Upper lobe of left lung (tissue), 6 donors: ENCODE data around the gene COBL. TPM values are rescaled to one million over a fixed set of nuclear protein-coding genes. Genes with fewer than 3 reads are reported as not detected.

Source experiments
- ATAC-seq, 2 donors: fragments of 200-7000 bp; cut with Tn5 transposase; one replicate each; pipeline ENCODE4 v1.9.1; 2022; ENCODE audit warnings: mild to moderate bottlenecking in 2 of 2, moderate library complexity in 2 of 2; ENCODE audit not compliant: low FRiP score in 2 of 2
- DNase-seq, 2 donors: peaks; one replicate each; pipeline ENCODE4 v3.0.0-alpha.2; 2019 to 2020
- H3K27ac ChIP-seq, 4 donors: fragments of 200-600 bp; sonication (generic); one replicate each; pipeline ENCODE4 v1.5.1; 2016 to 2019
- H3K27me3 ChIP-seq, 4 donors: fragments of 200-600 bp; sonication (generic); one replicate each; pipeline ENCODE4 v1.5.1; 2017 to 2019
- H3K36me3 ChIP-seq, 4 donors: fragments of 200-600 bp; sonication (generic); one replicate each; pipeline ENCODE4 v1.5.1; 2016 to 2019
- H3K4me1 ChIP-seq, 4 donors: fragments of 200-600 bp; sonication (generic); one replicate each; pipeline ENCODE4 v1.5.1; 2018 to 2019
- H3K4me3 ChIP-seq, 4 donors: fragments of 200-600 bp; sonication (generic); one replicate each; pipeline ENCODE4 v1.5.1; 2017 to 2019; ENCODE audit warnings: mild to moderate bottlenecking in 2 of 4, moderate library complexity in 1 of 4
- H3K9me3 ChIP-seq, 4 donors: fragments of 200-600 bp; sonication (generic); one replicate each; pipeline ENCODE4 v1.5.1; 2018 to 2019
- EP300 ChIP-seq, 4 donors: sonication (generic); formaldehyde crosslinking; IDR thresholded peaks; one replicate each; pipeline ENCODE4 v1.5.1; 2017; ENCODE audit warnings: antibody characterized with exemption in 4 of 4, control low read depth in 2 of 4
- POLR2A ChIP-seq, 4 donors: fragments of 450-650 bp; IDR thresholded peaks; one replicate each; pipeline ENCODE4 v1.5.1; 2016 to 2017; ENCODE audit warnings: antibody characterized with exemption in 4 of 4, mild to moderate bottlenecking in 2 of 4
- POLR2AphosphoS5 ChIP-seq, 2 donors: sonication (generic); formaldehyde crosslinking; IDR thresholded peaks; one replicate each; pipeline ENCODE4 v1.5.1; 2017; ENCODE audit warnings: antibody characterized with exemption in 2 of 2
- WGBS, 2 donors: methylation state at CpG; one replicate each; pipeline ENCODE4 v1.1.5; 2017 to 2018; 5-methylcytosine and 5-hydroxymethylcytosine counted together
- total RNA-seq, 6 donors: library from RNA; depleted of rRNA in 4 of 6; stranded (reverse); fragments of >200 nt in 4 of 6; gene quantifications; one replicate each; pipeline versions ENCODE4 v1.1.0 to v1.2.1, GENCODE V29; 2016 to 2021
- TF ChIP-seq, protein P1 (sequence below), 6 experiments: fragments of 450-650 bp in 4 of 6; fragments of 200-600 bp in 2 of 6; sonication (generic) in 2 of 6; IDR thresholded peaks; one replicate each; pipeline ENCODE4 v1.5.1; 2016 to 2019; ENCODE audit warnings: antibody characterized with exemption in 6 of 6
- donor health status: DM: no; HTN: no; CAD: no; lungs with moderate emphysema.
- donor health status: DM: no; HTN: yes; CAD: no; lungs with severe emphysema.

The COBL gene
- total RNA-seq, 6 donors from 2014 or later: 27.0 to 54.7 (median 36.8) TPM

DNA sequence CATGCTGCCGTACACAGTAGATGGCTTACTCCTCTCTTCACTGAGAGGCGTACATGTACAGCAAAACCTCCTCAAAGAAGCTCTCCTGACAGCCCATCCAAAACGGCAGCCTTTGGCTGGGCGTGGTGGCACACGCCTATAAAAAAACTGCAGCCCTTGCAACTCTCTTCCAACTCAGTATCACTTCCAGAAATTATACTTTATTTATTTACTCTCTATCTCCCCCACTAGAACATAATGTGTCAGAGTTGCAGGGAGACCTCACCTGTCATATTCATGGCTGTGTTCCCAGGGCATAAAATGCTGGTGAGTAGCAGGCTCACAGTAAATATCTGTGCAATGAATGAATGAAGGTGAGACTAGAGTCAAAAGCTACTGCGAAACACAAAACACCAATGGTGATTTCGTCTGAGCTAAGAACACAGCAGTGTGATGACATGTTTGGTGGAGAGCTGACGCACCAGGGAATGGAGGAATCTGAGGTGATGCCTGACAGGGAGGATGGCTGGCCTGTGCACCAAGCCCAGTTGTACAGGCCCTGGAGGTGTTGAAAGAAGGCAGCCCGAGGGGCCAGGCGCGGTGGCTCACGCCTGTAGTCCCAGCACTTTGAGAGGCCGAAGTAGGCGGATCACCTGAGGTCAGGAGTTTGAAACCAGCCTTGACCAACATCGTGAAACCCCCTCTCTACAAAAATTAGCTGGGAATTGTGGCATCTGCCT, 55.3 kb downstream of the COBL start:
- H3K27me3 ChIP-seq: no peaks in the 10 kb centered on the region
- H3K36me3 ChIP-seq: no peaks in the 10 kb centered on the region
- DNase-seq: peak in 1 of 2 donors; percentile 35
- no peak overlapping the region for H3K27ac ChIP-seq
- no peak overlapping the region for H3K4me3 ChIP-seq
- H3K4me1 ChIP-seq: peaks cover 6 to 22% (median 16%) of the 10 kb centered on the region in 4 donors
- TF ChIP-seq, protein P1, sequence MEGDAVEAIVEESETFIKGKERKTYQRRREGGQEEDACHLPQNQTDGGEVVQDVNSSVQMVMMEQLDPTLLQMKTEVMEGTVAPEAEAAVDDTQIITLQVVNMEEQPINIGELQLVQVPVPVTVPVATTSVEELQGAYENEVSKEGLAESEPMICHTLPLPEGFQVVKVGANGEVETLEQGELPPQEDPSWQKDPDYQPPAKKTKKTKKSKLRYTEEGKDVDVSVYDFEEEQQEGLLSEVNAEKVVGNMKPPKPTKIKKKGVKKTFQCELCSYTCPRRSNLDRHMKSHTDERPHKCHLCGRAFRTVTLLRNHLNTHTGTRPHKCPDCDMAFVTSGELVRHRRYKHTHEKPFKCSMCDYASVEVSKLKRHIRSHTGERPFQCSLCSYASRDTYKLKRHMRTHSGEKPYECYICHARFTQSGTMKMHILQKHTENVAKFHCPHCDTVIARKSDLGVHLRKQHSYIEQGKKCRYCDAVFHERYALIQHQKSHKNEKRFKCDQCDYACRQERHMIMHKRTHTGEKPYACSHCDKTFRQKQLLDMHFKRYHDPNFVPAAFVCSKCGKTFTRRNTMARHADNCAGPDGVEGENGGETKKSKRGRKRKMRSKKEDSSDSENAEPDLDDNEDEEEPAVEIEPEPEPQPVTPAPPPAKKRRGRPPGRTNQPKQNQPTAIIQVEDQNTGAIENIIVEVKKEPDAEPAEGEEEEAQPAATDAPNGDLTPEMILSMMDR (IDR thresholded peaks at IDR 0.05): no peak
- TF ChIP-seq POLR2A (IDR thresholded peaks at IDR 0.05) (no peak), EP300 (IDR thresholded peaks at IDR 0.05) (no peak), POLR2AphosphoS5 (IDR thresholded peaks at IDR 0.05) (no peak)
- no peak for ATAC-seq
- WGBS, 2 donors: 84 to 91% methylated on average over 14 to 15 of the region's 15 CpGs
- no peaks in the 10 kb centered on the region for H3K9me3 ChIP-seq

DNA sequence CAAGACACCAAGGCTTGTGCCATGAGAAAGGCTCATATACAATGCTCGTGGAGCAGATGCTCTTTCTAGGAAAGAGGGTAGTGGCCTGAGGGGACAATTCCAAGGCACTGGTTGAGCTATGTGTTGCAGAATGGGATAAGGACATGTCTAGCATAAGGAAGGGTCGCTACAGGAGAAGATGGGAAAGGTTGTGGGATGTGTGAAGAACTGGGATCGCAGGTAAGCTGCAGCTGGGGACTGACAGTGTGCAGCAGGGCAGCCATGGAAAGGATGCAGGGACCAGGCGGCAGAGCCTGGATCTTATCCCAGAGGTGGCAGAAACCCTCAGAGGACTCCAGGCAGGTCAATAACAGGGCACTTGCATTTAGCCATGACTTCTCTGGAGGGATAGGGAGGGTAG, 56.1 kb downstream of the COBL start:
- DNase-seq: no peak

DNA sequence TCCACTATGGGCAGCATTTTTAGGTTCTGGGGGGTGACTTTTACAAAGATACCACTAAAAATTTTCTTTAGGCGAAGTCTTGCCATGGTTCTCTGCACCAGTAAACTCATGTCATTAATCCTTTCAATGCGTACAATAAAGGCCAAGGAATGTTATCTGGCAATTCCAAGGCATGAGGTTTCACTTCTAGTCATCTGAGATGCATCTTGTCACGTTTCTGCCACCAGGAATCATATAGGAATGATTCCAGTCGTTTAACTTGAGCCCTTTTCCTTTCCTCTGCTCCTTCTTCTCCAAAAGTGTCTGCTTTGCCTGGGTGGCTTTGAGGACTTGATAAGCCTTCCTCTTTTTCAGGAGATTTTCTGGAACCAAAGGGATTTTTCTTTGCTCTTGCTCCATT, 56.8 kb downstream of the COBL start:
- no peak for TF ChIP-seq EP300 (IDR thresholded peaks at IDR 0.05)
- no peak for TF ChIP-seq POLR2AphosphoS5 (IDR thresholded peaks at IDR 0.05)
- H3K27ac ChIP-seq: no peak overlapping the region
- no peak for DNase-seq
- no peaks in the 10 kb centered on the region for H3K36me3 ChIP-seq
- peaks cover 6 to 22% (median 16%) of the 10 kb centered on the region in 4 donors for H3K4me1 ChIP-seq
- H3K27me3 ChIP-seq: no peaks in the 10 kb centered on the region
- H3K9me3 ChIP-seq: no peaks in the 10 kb centered on the region
- 84 to 86% methylated on average over 4 of the region's 4 CpGs for WGBS, 2 donors
- ATAC-seq: no peak
- H3K4me3 ChIP-seq: no peak overlapping the region

More for the DNA sequence above, 56.1 kb downstream of the COBL start:
- WGBS, 2 donors: 75 to 83% methylated on average over 4 of the region's 4 CpGs
- H3K36me3 ChIP-seq: no peaks in the 10 kb centered on the region
- no peaks in the 10 kb centered on the region for H3K9me3 ChIP-seq
- H3K4me1 ChIP-seq: peaks cover 6 to 22% (median 16%) of the 10 kb centered on the region in 4 donors
- TF ChIP-seq EP300 (IDR thresholded peaks at IDR 0.05): no peak
- no peak overlapping the region for H3K27ac ChIP-seq
- H3K4me3 ChIP-seq: no peak overlapping the region
- ATAC-seq: no peak
- no peaks in the 10 kb centered on the region for H3K27me3 ChIP-seq

DNA sequence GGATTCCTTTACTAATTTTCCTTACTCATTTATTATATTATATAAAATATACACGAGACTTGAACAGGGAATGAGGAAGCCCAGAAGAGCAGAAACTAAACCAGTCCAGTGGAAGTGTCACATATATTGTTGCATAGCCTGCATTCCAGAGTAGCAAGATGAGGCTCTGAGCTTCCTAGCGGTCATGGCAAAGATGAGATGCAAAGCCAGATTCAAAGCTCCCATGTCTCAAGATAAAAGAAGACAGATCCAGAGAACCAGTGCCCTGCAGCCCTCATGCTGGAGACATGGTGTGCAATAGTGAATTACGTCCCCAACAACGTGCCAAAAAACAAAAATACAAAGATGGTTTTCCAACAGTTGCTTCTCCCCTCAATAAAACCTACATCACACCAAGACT, 59.7 kb downstream of the COBL start:
- TF ChIP-seq, protein P1 (IDR thresholded peaks at IDR 0.05): no peak
- TF ChIP-seq EP300 (IDR thresholded peaks at IDR 0.05): no peak
- no peak for TF ChIP-seq POLR2A (IDR thresholded peaks at IDR 0.05)
- TF ChIP-seq POLR2AphosphoS5 (IDR thresholded peaks at IDR 0.05): no peak
- 88% methylated on average over 4 of the region's 4 CpGs for WGBS, 2 donors
- Histone ChIP-seq H3K4me1 (peaks cover 0 to 5% (median 2%) of the 10 kb centered on the region in 4 donors), H3K36me3 (no peaks in the 10 kb centered on the region), H3K4me3 (no peak overlapping the region), H3K9me3 (no peaks in the 10 kb centered on the region), H3K27ac (no peak overlapping the region), H3K27me3 (no peaks in the 10 kb centered on the region)
- ATAC-seq: no peak
- DNase-seq: no peak

DNA sequence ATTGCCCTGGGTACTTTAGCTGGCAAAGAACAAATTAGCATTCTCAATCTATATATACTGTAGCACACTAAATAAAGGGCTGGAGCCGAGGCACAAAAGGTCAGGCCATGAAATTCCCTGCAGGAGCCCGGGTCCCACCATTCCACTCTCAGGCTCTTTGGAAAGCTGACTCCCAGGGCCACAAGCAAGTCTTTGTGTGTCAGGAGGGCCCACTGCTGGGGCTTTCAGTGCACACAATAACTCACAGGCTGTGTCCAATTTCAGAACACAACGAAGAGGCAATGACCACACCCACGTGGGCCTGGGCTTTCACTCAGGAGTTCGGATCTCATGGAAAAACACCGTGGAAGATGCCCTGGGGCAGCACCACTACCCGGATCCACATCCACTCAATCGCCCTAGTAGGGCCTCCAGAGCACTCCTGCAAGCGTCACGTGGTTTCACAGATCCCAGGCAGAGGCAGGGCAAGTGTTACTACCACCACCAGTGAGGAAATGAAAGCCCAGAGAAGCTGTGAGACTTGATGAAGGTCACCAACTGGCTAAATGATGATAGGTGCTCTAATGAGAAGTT, 60.3 kb downstream of the COBL start:
- Histone ChIP-seq H3K36me3 (no peaks in the 10 kb centered on the region), H3K4me1 (peaks cover 0 to 3% (median 0%) of the 10 kb centered on the region in 4 donors), H3K9me3 (no peaks in the 10 kb centered on the region), H3K27ac (no peak overlapping the region), H3K27me3 (no peaks in the 10 kb centered on the region), H3K4me3 (no peak overlapping the region)
- ATAC-seq (peak in 1 of 2 donors; percentile 15), DNase-seq (no peak)
- TF ChIP-seq, protein P1 (IDR thresholded peaks at IDR 0.05): no peak
- TF ChIP-seq EP300 (IDR thresholded peaks at IDR 0.05): no peak
- no peak for TF ChIP-seq POLR2AphosphoS5 (IDR thresholded peaks at IDR 0.05)
- TF ChIP-seq POLR2A (IDR thresholded peaks at IDR 0.05): no peak
- 70 to 78% methylated on average over 10 of the region's 10 CpGs for whole genome bisulfite sequencing, 2 donors
